ENCODE results near the gene HECW1.

DNA sequence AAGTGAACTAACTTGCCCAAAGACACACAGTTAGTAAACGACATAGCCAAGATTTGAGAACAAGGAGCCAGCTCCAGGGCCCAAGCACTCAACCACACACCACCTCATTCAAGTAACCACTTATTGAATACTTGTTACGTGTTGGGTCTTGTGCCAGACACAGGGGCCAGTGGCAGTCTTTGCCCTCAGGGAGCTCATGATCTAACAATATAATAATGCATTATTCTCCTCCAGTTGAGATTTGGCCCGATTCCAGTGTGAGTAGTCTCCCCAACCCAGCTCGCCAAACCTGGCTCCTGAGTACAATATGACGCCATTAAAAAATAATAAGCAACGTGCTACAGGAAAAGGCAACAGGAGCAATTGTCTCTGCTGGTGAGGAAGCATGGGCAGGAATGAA, 456.1 kb downstream of the HECW1 start:
- TF ChIP-seq, protein P1, sequence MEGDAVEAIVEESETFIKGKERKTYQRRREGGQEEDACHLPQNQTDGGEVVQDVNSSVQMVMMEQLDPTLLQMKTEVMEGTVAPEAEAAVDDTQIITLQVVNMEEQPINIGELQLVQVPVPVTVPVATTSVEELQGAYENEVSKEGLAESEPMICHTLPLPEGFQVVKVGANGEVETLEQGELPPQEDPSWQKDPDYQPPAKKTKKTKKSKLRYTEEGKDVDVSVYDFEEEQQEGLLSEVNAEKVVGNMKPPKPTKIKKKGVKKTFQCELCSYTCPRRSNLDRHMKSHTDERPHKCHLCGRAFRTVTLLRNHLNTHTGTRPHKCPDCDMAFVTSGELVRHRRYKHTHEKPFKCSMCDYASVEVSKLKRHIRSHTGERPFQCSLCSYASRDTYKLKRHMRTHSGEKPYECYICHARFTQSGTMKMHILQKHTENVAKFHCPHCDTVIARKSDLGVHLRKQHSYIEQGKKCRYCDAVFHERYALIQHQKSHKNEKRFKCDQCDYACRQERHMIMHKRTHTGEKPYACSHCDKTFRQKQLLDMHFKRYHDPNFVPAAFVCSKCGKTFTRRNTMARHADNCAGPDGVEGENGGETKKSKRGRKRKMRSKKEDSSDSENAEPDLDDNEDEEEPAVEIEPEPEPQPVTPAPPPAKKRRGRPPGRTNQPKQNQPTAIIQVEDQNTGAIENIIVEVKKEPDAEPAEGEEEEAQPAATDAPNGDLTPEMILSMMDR (IDR thresholded peaks at IDR 0.05): no peak
- TF ChIP-seq POLR2A (IDR thresholded peaks at IDR 0.05): no peak
